Mammary epithelial cell (primary cell): Measurements from ENCODE around the gene CNIH4.

Experiments used
- EZH2 ChIP-seq: IDR thresholded peaks from 2 replicates; pipeline ENCODE4 v1.6.1; 2012; ENCODE audit warnings: low read length, inconsistent platforms, borderline replicate concordance
- TF ChIP-seq, protein P1 (sequence below), 2 donors: IDR thresholded peaks in 1 of 2; conservative IDR thresholded peaks in 1 of 2; 2 replicates each; pipeline ENCODE4 v1.5.1; 2011 to 2012; ENCODE audit warnings: inconsistent platforms in 2 of 2, low read length in 2 of 2, mild to moderate bottlenecking in 2 of 2, control low read depth in 1 of 2, low read depth in 1 of 2; ENCODE audit not compliant: insufficient read depth in 1 of 2; ENCODE audit errors: extremely low read depth in 1 of 2

DNA sequence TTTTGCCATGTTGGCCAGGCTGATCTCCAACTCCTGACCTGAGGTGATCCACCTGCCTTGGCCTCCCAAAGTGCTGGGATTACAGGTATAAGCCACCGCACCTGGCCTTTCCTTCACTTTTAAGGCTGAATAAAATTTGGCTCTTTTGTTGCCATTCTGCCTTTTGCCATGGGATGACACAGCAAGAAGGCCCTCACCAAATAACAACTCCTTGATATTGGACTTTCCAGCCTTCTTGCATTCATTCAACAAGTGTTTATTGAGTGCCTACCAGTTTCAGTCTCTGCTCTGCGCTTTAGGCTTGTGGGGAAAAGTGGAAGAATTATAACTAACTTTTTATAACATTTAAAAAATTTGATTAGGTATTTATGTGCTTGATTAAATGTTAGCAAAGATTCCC is 24.9 kb upstream of the CNIH4 start:
- TF ChIP-seq, protein P1, sequence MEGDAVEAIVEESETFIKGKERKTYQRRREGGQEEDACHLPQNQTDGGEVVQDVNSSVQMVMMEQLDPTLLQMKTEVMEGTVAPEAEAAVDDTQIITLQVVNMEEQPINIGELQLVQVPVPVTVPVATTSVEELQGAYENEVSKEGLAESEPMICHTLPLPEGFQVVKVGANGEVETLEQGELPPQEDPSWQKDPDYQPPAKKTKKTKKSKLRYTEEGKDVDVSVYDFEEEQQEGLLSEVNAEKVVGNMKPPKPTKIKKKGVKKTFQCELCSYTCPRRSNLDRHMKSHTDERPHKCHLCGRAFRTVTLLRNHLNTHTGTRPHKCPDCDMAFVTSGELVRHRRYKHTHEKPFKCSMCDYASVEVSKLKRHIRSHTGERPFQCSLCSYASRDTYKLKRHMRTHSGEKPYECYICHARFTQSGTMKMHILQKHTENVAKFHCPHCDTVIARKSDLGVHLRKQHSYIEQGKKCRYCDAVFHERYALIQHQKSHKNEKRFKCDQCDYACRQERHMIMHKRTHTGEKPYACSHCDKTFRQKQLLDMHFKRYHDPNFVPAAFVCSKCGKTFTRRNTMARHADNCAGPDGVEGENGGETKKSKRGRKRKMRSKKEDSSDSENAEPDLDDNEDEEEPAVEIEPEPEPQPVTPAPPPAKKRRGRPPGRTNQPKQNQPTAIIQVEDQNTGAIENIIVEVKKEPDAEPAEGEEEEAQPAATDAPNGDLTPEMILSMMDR (conservative IDR thresholded peaks at IDR 0.05 in 1 of 2, IDR thresholded peaks at IDR 0.05 in 1 of 2; ENCODE audit: extremely low read depth in 1 of 2, insufficient read depth in 1 of 2, low read depth in 1 of 2, low read length in 2 of 2), result no peak
- TF ChIP-seq EZH2, result no peak
